HG02970 (cell line): Measurements from ENCODE around the gene GRM8.

Experiments used
- ATAC-seq: cut with Tn5 transposase; IDR thresholded peaks from one replicate; pipeline ENCODE4 v1.9.1; 2021; ENCODE audit warnings: mild to moderate bottlenecking, moderate library complexity, moderate number of reproducible peaks; ENCODE audit not compliant: unreplicated experiment, low FRiP score

Gene GRM8

GRCh38 chr7:127040042-127040441, 212.7 kb downstream of the GRM8 start:
- no peak for ATAC-seq

GRCh38 chr7:127039541-127039940, 213.2 kb downstream of the GRM8 start:
- ATAC-seq = no peak

- ATAC-seq = no peak
Observed at GRCh38 chr7:127035203-127035849, 217.4 kb downstream of the GRM8 start.

- ATAC-seq = no peak
Observed at GRCh38 chr7:127034186-127034806, 218.4 kb downstream of the GRM8 start.

GRCh38 chr7:127029823-127030222, 222.9 kb downstream of the GRM8 start:
- ATAC-seq = no peak

GRCh38 chr7:127021857-127022256, 230.9 kb downstream of the GRM8 start:
- ATAC-seq = no peak

- ATAC-seq = no peak
Observed at GRCh38 chr7:127021019-127021738, 231.6 kb downstream of the GRM8 start.

GRCh38 chr7:127018889-127019288, 233.9 kb downstream of the GRM8 start:
- no peak for ATAC-seq

- ATAC-seq = no peak
Observed at GRCh38 chr7:127017196-127017595, 235.5 kb downstream of the GRM8 start.

- no peak for ATAC-seq
Observed at GRCh38 chr7:127000725-127001124, 252.0 kb downstream of the GRM8 start.

- ATAC-seq = no peak
Observed at GRCh38 chr7:126996659-126997058, 256.1 kb downstream of the GRM8 start.

GRCh38 chr7:126993626-126994213, 259.0 kb downstream of the GRM8 start:
- no peak for ATAC-seq

- no peak for ATAC-seq
Observed at GRCh38 chr7:126988022-126988421, 264.7 kb downstream of the GRM8 start.

- no peak for ATAC-seq
Observed at GRCh38 chr7:126979722-126980121, 273.0 kb downstream of the GRM8 start.

GRCh38 chr7:126978865-126979264, 273.9 kb downstream of the GRM8 start:
- no peak for ATAC-seq

GRCh38 chr7:126973066-126973465, 279.7 kb downstream of the GRM8 start:
- no peak for ATAC-seq

GRCh38 chr7:126972571-126972970, 280.2 kb downstream of the GRM8 start:
- ATAC-seq = no peak

- ATAC-seq = no peak
Observed at GRCh38 chr7:126959649-126960048, 293.1 kb downstream of the GRM8 start.

- no peak for ATAC-seq
Observed at GRCh38 chr7:126958367-126958766, 294.4 kb downstream of the GRM8 start.

GRCh38 chr7:126957443-126957842, 295.3 kb downstream of the GRM8 start:
- ATAC-seq = no peak

GRCh38 chr7:126953461-126953860, 299.3 kb downstream of the GRM8 start:
- ATAC-seq = no peak
